ENCODE results near the gene VIP.

Gene VIP

GRCh38 chr6:152769159-152769558 is 18.6 kb downstream of the VIP start:
- TF ChIP-seq, protein P1, sequence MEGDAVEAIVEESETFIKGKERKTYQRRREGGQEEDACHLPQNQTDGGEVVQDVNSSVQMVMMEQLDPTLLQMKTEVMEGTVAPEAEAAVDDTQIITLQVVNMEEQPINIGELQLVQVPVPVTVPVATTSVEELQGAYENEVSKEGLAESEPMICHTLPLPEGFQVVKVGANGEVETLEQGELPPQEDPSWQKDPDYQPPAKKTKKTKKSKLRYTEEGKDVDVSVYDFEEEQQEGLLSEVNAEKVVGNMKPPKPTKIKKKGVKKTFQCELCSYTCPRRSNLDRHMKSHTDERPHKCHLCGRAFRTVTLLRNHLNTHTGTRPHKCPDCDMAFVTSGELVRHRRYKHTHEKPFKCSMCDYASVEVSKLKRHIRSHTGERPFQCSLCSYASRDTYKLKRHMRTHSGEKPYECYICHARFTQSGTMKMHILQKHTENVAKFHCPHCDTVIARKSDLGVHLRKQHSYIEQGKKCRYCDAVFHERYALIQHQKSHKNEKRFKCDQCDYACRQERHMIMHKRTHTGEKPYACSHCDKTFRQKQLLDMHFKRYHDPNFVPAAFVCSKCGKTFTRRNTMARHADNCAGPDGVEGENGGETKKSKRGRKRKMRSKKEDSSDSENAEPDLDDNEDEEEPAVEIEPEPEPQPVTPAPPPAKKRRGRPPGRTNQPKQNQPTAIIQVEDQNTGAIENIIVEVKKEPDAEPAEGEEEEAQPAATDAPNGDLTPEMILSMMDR (IDR thresholded peaks at IDR 0.05; ENCODE audit: borderline replicate concordance, extremely low read depth, low read length, poor library complexity, severe bottlenecking) = no peak
- no peak for TF ChIP-seq EZH2 (IDR thresholded peaks at IDR 0.05; ENCODE audit: borderline replicate concordance, low read depth, low read length, severe bottlenecking)
- H3K4me1 ChIP-seq (ENCODE audit: insufficient read depth, low read length) = no peaks in the 10 kb centered on the region
- no peaks in the 10 kb centered on the region for H3K9me3 ChIP-seq (ENCODE audit: insufficient read depth, low read length, severe bottlenecking)
- DNase-seq (no peak), ATAC-seq (ENCODE audit: insufficient read depth, low read depth) (no peak)
- no peaks in the 10 kb centered on the region for H4K20me1 ChIP-seq (ENCODE audit: insufficient read depth, low read length)
- H3K27ac ChIP-seq (ENCODE audit: low read length) = no peak overlapping the region
- no peak overlapping the region for H3K4me2 ChIP-seq (ENCODE audit: insufficient read depth, low read length)
- H3K36me3 ChIP-seq (ENCODE audit: insufficient read depth, low read length) = no peaks in the 10 kb centered on the region
- no peaks in the 10 kb centered on the region for H3K27me3 ChIP-seq (ENCODE audit: insufficient read depth, low read length, poor library complexity)
- H3K79me2 ChIP-seq (ENCODE audit: insufficient read depth, low read length) = no peaks in the 10 kb centered on the region
- H3K9ac ChIP-seq (ENCODE audit: low read depth, low read length) = no peak overlapping the region
- no peak overlapping the region for H3K4me3 ChIP-seq (ENCODE audit: low read depth in 1 of 2, low read length in 2 of 2)
- no peak overlapping the region for H2AFZ ChIP-seq (ENCODE audit: low read depth, low read length)

DNA sequence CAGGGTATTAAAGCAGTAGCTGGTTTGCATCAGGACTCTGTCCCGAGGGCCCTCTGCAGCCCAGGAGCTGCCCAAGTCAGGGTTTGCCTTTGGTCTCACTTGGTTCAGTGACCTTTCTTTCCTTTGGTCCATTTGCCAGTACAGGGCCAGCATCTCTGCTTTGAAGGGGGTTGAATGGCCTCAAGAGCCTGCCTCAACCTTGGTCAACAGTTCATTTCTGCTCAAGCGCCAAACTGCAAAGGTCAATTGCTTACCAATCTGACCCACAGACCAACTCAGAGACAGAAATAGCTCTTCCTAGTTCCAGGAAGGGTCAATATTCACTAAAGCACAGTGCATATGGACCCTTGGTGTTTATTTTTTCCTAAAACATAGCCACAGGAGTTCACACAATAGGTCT is 19.4 kb downstream of the VIP start:
- no peak overlapping the region for H3K27ac ChIP-seq (ENCODE audit: low read length)
- H3K27me3 ChIP-seq (ENCODE audit: insufficient read depth, low read length, poor library complexity) = no peaks in the 10 kb centered on the region
- H3K9me3 ChIP-seq (ENCODE audit: insufficient read depth, low read length, severe bottlenecking) = no peaks in the 10 kb centered on the region
- H2AFZ ChIP-seq (ENCODE audit: low read depth, low read length) = no peak overlapping the region
- no peak for ATAC-seq (ENCODE audit: insufficient read depth, low read depth)
- no peak for DNase-seq
- H4K20me1 ChIP-seq (ENCODE audit: insufficient read depth, low read length) = no peaks in the 10 kb centered on the region
- no peaks in the 10 kb centered on the region for H3K4me1 ChIP-seq (ENCODE audit: insufficient read depth, low read length)
- no peaks in the 10 kb centered on the region for H3K36me3 ChIP-seq (ENCODE audit: insufficient read depth, low read length)
- H3K4me2 ChIP-seq (ENCODE audit: insufficient read depth, low read length) = no peak overlapping the region
- TF ChIP-seq, protein P1 (IDR thresholded peaks at IDR 0.05; ENCODE audit: borderline replicate concordance, extremely low read depth, low read length, poor library complexity, severe bottlenecking) = no peak
- no peak for TF ChIP-seq EZH2 (IDR thresholded peaks at IDR 0.05; ENCODE audit: borderline replicate concordance, low read depth, low read length, severe bottlenecking)
- no peak overlapping the region for H3K4me3 ChIP-seq (ENCODE audit: low read depth in 1 of 2, low read length in 2 of 2)
- H3K9ac ChIP-seq (ENCODE audit: low read depth, low read length) = no peak overlapping the region
- no peaks in the 10 kb centered on the region for H3K79me2 ChIP-seq (ENCODE audit: insufficient read depth, low read length)

GRCh38 chr6:152771061-152771687 is 20.6 kb downstream of the VIP start:
- Histone ChIP-seq H3K36me3 (ENCODE audit: insufficient read depth, low read length) (no peaks in the 10 kb centered on the region), H3K9ac (ENCODE audit: low read depth, low read length) (no peak overlapping the region), H2AFZ (ENCODE audit: low read depth, low read length) (no peak overlapping the region), H3K4me3 (ENCODE audit: low read depth in 1 of 2, low read length in 2 of 2) (no peak overlapping the region), H3K27ac (ENCODE audit: low read length) (no peak overlapping the region), H3K9me3 (ENCODE audit: insufficient read depth, low read length, severe bottlenecking) (no peaks in the 10 kb centered on the region), H3K4me2 (ENCODE audit: insufficient read depth, low read length) (no peak overlapping the region), H3K79me2 (ENCODE audit: insufficient read depth, low read length) (no peaks in the 10 kb centered on the region), H3K27me3 (ENCODE audit: insufficient read depth, low read length, poor library complexity) (no peaks in the 10 kb centered on the region), H3K4me1 (ENCODE audit: insufficient read depth, low read length) (no peaks in the 10 kb centered on the region), H4K20me1 (ENCODE audit: insufficient read depth, low read length) (no peaks in the 10 kb centered on the region)
- ATAC-seq (ENCODE audit: insufficient read depth, low read depth) (no peak), DNase-seq (no peak)
- TF ChIP-seq, protein P1 (IDR thresholded peaks at IDR 0.05; ENCODE audit: borderline replicate concordance, extremely low read depth, low read length, poor library complexity, severe bottlenecking) = no peak
- TF ChIP-seq EZH2 (IDR thresholded peaks at IDR 0.05; ENCODE audit: borderline replicate concordance, low read depth, low read length, severe bottlenecking) = no peak
